GM18498 (cell line): ENCODE results near the gene WWP2.

Source experiments
- ATAC-seq: cut with Tn5 transposase; IDR thresholded peaks from one replicate; pipeline ENCODE4 v1.9.1; 2021; ENCODE audit warnings: mild to moderate bottlenecking, moderate library complexity; ENCODE audit not compliant: unreplicated experiment

WWP2 gene

GRCh38 chr16:69886726-69887125 is 124.6 kb downstream of the WWP2 start:
- no peak for ATAC-seq

DNA sequence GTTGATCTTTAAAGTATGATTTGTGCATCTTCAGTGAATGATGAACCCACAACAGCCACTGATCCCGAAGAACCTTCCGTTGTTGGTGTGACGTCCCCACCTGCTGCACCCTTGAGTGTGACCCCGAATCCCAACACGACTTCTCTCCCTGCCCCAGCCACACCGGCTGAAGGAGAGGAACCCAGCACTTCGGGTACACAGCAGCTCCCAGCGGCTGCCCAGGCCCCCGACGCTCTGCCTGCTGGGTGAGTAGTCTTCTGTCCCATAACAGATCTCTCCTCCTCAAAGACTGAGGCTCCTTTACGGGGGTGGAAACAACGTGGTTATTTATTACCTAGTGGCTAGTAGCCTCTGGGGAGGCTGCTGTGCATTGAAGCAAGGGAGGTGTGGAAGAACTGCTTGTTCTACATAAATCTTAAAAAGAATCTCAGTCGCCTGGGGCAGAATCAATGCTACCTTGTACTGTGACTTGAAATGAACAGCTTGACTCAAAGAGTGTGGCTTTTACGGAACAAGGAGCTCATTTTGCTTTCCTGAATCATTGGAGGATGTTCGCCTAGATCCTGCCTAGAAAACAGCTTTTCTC is 126.0 kb downstream of the WWP2 start:
- ATAC-seq: no peak

DNA sequence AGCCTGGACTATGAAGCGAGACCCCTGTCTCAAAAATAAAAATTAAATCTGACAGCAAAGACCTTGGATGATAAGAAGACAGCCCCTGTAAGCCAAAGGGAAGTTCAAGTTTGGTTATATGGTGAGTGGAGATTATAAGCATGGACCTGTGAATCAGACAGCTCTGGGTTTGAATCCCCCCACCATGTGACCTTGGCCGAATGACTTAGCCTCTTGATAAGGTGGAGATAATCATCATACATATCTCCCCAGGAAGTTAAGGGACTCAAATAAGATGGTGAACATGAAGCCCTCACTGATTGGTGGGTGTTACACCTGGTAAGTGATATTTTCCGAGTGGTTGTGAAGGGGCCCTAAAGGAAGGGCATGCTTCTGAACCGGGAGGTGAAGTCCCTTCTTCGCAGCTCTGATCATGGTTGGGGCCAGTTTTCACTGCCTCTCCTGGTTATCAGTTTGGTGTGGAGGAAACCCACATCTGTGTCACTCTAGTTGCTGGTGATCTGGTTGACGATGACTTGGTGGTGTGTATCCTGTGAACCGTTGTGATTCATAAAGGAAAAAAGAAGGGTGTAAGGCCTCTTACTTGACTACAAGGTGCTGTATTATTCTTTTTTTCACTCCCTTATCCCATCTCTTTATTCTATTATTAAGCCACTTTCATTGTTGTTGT is 127.3 kb downstream of the WWP2 start:
- no peak for ATAC-seq

DNA sequence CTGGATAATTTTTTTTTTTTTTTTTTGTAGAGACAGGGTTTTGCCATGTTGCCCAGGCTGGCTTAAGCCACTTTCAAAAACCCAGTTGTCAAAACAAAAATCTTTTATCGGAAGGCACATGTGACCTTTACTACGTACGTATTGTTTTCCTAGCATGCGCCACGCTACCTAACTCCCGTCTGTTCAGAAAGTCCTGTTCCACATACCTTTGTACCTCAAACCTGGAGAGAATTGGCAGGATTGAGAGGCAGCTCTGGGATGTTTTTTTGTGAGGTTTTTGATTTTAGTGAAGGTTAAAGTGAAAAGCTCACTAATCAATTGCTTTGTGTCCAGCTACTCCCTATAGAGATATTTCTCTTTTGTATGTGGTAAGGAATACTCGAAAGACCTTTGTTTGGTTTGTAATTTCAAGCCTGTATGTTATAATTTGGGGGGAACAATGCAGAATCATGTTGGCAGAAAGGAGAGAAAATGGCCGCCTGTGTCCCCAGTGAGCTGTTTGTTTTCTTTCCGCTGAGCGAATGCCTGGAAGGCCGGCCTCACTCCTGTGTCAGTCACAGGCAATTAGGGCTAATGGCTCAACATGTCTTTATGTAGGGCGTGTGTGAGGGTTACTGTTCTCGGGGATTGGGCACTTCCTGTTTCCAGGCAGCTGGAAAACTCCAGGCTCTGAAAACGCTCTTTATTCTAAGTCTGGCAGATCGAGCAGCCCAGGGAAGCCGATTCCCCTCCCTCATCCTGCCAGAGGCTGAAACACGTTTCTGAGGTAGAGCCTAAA is 128.2 kb downstream of the WWP2 start:
- ATAC-seq: no peak

DNA sequence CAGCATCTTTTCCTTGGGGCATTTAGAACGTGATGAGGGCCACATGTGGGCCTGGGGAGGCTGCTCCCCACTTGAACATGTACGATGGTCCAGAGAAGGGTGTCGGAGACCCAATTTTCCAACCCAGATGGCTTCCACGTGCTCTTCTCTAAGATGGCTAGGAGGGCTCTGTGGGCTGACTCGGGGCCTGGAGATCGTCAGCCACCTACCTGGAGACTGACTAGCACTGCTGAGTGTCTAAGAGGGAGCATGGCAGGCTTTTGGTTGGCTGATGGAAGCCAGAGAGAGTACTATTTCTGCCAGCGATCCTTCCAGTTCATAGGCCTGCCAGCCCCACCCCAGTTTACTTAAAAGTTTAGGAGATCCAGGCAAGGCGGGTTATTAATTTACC is 128.8 kb downstream of the WWP2 start:
- ATAC-seq: no peak

DNA sequence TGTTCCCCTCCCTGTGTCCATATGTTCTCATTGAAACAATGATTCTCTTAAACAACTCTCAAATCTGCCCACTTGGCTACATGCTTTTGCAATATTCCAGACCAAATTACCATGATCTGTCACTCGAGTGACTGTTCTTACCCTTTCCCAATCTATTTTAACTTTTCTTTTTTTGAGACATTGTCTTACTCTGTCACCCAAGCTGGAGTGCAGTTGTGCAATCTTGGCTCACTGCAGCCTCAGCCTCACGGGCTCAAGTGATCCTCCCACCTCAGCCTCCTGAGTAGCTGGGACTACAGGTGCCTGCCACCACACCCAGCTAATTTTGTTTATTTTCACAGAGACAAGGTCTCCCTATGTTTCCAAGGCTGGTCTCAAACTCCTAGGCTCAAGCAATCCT is 130.2 kb downstream of the WWP2 start:
- no peak for ATAC-seq

DNA sequence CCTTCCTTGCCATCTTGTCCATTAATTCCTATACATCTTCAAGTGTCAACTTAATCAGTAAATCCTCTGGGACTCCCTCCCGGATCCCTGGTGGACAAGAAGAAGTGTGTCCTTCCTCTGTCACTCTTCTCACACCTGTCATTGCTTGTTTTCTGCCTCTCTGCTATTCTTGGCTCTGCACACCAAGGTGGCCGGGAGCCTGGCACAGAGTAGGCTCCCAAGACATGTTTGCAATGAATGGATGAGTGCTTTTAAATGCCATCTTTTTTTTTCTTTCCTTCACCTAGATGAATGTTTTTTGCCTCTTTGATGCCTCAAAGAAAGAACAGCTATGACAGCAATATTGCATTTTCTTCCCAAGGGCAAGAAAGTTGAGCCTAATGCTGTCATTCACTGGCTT is 131.0 kb downstream of the WWP2 start:
- no peak for ATAC-seq

DNA sequence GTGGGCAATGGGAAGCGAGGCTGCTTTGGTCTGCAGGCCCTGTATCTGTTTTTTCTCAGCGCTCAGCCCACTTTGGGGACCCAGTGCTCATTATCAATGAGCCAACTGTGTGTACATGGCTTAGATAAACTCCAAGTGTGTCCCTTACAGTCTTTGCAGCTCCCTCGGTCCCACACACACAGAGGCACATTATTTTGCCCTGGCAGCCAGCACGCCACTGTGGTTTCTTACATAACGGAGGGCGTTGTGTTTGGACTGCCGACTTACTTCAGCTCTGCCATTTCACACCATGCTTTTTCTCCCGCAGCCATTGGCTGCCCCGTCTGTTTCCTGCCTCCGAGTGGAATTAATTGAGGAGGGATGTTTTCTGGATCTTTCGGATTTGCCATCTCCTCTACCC is 132.5 kb downstream of the WWP2 start:
- no peak for ATAC-seq

- no peak for ATAC-seq
Measured at GRCh38 chr16:69903865-69904415, 141.8 kb downstream of the WWP2 start.

DNA sequence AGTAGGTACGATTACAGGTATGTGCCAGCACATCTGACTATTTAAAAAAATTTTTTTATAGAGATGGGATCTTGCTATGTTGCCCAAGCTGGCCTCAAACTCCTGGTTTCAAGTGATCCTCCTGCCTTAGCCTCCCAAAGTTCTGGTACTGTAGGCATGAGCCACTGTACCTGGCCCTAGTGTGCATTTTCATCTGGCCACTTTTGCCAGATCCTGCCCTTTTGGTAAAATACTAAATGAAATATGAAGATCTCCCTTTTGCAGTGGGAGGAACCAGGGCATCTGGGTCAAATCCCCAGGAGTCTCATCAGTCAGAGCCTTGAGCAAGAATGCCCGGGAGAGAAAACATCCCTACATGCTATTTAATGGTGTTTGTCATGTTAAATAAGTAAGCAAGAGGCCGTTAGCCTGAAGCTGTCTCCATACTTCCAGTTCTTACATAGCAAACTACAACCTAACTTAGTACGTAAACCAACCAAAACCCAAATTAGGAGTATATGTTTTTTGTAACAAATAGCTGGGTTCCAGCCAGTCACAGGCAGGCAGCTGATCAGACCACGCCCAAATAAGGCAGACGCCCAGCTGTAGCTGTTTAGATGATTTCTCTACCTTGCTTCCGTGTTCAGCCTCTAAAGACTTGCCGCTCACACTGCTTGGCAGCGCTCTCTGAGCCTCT is 142.5 kb downstream of the WWP2 start:
- no peak for ATAC-seq

DNA sequence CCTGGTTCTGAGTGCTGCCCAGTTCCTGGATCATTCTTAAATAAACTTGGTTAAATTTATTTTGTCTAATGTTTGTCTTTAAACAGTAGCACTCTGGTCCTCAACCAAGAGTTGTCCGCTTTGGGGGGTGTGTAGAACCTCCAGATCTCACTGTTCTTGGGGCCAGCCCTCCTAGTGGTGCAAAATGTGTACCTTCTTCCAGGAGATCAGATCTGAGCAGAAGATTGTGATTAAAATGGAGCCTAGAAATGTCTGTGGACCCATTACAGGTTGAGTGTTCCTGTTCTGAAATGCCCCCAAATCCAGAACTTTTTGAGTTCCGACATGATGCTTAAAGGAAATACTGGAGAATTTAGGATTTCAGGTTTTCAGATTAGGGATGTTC is 143.0 kb downstream of the WWP2 start:
- no peak for ATAC-seq

GRCh38 chr16:69906838-69907401 is 144.8 kb downstream of the WWP2 start:
- no peak for ATAC-seq

DNA sequence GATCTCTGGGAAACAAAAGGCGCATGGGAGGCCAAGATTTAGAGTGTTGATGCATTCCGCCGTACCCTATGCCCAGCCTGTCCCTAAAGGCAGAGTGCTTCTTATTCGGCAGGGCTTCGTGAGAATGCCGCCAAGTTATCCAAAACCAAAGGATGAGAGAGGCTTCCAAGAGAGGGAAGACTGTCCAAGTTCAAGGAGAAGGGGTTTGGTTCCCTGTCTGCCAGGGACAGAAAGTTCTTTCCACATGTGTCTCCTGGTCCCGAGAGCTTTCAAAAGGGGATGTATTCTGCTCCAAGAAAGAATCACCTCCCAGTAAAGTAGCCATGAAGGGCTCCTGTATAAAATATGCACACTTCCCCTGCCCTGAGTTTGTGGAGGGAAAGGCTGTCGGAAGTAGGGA is 146.9 kb downstream of the WWP2 start:
- ATAC-seq: no peak

- ATAC-seq: no peak
Measured at GRCh38 chr16:69909760-69910159, 147.6 kb downstream of the WWP2 start.

GRCh38 chr16:69910964-69911363 is 148.8 kb downstream of the WWP2 start:
- no peak for ATAC-seq

DNA sequence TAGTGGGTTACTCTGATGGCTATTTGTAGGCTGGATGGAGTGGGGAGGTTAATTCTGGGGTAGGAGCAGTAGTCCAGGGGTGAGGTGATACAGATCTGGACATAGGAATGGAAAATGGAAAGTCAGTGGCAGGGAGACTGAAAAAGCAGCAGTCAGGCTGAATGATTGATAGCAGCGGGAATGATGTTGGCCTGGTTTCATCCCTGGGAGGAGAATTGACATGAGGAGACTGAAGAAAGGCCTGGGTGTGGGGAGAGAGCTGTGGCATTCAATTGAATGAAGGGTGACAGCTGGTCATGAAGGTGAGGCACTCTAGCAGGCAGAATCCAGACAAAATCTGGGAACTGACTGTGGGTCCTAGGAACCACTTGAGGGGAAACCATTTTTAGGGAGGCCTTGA is 154.3 kb downstream of the WWP2 start:
- no peak for ATAC-seq

DNA sequence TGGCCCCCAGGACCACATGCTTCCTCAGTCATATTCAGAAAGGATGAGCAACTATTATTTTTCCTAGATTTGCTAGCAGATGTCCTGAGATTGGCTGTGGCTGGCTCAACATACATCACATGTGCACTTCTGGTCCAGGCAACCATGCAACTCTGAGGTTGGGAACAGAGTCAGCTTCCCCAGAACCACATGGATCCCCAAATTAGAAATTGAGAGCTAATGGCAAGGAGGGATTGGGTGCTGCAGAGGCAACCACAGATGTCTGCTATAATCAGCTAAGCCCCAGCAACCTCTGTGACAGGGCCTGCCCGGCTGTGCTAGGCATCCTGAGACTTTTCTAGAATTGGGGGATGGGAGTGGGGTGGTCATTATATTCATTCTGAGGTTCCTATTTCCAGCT is 155.2 kb downstream of the WWP2 start:
- ATAC-seq: no peak

DNA sequence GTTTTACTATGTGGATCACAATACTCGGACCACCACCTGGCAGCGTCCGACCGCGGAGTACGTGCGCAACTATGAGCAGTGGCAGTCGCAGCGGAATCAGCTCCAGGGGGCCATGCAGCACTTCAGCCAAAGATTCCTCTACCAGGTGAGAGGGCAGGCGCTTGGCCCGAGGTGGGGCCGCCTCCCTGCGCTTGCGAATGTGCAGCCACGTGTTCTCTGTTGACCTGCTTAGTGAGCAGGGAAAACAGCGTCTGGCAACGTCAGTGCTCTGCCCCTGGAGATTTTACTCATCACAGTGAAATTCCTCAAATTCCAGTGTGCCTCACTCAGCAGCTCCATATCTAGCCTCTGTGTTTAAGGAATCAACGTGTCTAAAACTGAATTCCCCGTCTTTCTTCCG is 155.6 kb downstream of the WWP2 start:
- no peak for ATAC-seq

DNA sequence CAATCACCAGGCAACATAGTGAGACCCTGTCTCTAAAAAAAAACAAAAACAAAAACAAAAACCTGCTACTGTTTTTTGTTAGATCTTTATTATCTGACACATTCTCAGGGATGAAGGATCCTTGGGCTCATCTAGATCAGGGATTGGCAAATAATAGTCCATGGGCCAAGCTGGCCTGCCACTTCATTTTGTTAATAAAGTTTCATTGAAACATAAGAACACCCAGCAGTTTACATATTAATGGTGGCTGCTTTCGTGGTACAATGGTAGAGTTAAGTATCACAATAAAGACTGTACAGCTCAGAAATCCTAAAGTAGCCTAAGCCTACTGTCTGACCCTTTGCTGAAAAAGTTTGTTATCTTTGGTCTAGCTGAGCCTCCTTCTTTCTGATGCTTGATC is 156.1 kb downstream of the WWP2 start:
- no peak for ATAC-seq

DNA sequence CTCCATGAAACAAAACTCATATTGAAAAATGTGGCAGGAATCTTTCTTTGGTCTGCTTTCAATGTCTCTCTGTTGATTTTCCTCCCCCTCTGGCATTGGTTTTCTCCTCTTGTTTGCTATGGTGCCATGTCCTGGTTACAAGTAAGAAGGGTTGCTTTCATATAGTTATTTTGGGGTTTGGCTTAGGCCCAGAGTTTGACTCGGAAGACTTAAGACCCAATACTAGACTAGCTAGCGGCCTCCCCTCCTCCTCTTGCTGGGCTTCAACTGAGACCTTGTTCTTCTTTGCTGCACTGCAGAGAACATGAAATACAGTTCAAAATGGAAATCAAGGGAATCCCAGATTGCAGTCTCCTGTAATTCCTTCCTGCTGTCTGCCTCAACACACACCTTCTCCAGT is 159.0 kb downstream of the WWP2 start:
- ATAC-seq: no peak

DNA sequence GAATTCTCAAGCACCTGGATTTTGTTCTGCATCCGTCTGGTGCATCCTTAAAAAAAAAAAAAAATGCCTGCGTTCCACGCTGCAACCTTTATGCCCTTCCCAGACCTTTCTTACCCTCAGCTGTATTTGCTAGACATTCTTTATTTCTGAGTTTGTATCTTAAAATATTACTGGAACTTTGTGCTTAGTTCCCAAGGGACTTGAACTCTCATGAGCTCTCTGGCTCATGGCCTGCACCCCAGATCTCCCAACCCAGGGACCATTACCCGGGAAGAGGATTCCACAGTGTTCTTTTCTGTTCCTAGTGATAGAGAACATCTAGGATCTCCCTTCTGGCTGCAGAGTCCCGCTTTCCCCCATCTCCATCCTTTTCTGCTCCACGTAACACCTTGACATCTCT is 160.1 kb downstream of the WWP2 start:
- ATAC-seq: no peak
